Activated CD8-positive, alpha-beta memory T cell treated with anti-CD3 and anti-CD28 coated beads, Interleukin-2, amount 50 U/mL, for 24 hours (primary cell): ENCODE results near the gene ASIC4.

Experiments
- DNase-seq: peaks from one replicate; pipeline ENCODE4 v3.0.0-alpha.2; 2020; ENCODE audit errors: extremely low read depth

The ASIC4 gene

GRCh38 chr2:219497495-219498279 is 16.6 kb upstream of the ASIC4 start:
- no peak for DNase-seq

GRCh38 chr2:219498280-219499057 is 15.8 kb upstream of the ASIC4 start, which contains the start of gene GMPPA:
Gene GMPPA (plus strand): TSS chr2:219498891. CDS start chr2:219499976, 1,085 bp downstream.
- peak; percentile 80 for DNase-seq

- no peak for DNase-seq
These were observed 15.3 kb upstream of the ASIC4 start for GRCh38 chr2:219499058-219499307.

- no peak for DNase-seq
These were observed 14.7 kb upstream of the ASIC4 start for GRCh38 chr2:219499555-219499954.

- no peak for DNase-seq
These were observed 14.1 kb upstream of the ASIC4 start for GRCh38 chr2:219500135-219500534.

- no peak for DNase-seq
These were observed 12.4 kb upstream of the ASIC4 start for GRCh38 chr2:219501849-219502248.

GRCh38 chr2:219502618-219503017 is 11.7 kb upstream of the ASIC4 start:
- no peak for DNase-seq

GRCh38 chr2:219505585-219505984 is 8.7 kb upstream of the ASIC4 start:
- DNase-seq: no peak

- DNase-seq: no peak
These were observed 8.0 kb upstream of the ASIC4 start for GRCh38 chr2:219506153-219506801.

GRCh38 chr2:219506802-219507526 is 7.3 kb upstream of the ASIC4 start:
- DNase-seq: no peak

- DNase-seq: no peak
These were observed 6.5 kb upstream of the ASIC4 start for GRCh38 chr2:219507581-219508443.

- no peak for DNase-seq
These were observed 5.9 kb upstream of the ASIC4 start for GRCh38 chr2:219508444-219508734.

GRCh38 chr2:219508971-219509779 is 5.1 kb upstream of the ASIC4 start:
- no peak for DNase-seq

GRCh38 chr2:219509780-219510511 is 4.3 kb upstream of the ASIC4 start:
- DNase-seq: peak; percentile 8

GRCh38 chr2:219510512-219511135 is 3.7 kb upstream of the ASIC4 start:
- no peak for DNase-seq

- no peak for DNase-seq
These were observed 2.5 kb upstream of the ASIC4 start for GRCh38 chr2:219511547-219512325.

- DNase-seq: no peak
These were observed 1.6 kb upstream of the ASIC4 start for GRCh38 chr2:219512524-219513216.

GRCh38 chr2:219513787-219514186 is 495 bp upstream of the ASIC4 start:
- DNase-seq: no peak
